COR-L47 (cell line): ENCODE measurements around the gene PHAF1.

Experiments
- DNase-seq: peaks from one replicate; lab custom pipeline; 2025; lab: John Stamatoyannopoulos, UW

Gene PHAF1

GRCh38 chr16:67109407-67110135, at the start of gene PHAF1:
TSS of gene PHAF1 (plus strand) at chr16:67109941. CDS start at chr16:67110176, 235 bp downstream.
- peak; percentile 88 for DNase-seq

- DNase-seq: no peak
These were observed 46.7 kb upstream of the PHAF1 start for GRCh38 chr16:67063008-67063407.

GRCh38 chr16:67068212-67068753, 41.5 kb upstream of the PHAF1 start:
- no peak for DNase-seq

- no peak for DNase-seq
These were observed 38.2 kb upstream of the PHAF1 start for GRCh38 chr16:67071476-67072048.

GRCh38 chr16:67075331-67075730, 34.4 kb upstream of the PHAF1 start:
- DNase-seq: no peak

DNA sequence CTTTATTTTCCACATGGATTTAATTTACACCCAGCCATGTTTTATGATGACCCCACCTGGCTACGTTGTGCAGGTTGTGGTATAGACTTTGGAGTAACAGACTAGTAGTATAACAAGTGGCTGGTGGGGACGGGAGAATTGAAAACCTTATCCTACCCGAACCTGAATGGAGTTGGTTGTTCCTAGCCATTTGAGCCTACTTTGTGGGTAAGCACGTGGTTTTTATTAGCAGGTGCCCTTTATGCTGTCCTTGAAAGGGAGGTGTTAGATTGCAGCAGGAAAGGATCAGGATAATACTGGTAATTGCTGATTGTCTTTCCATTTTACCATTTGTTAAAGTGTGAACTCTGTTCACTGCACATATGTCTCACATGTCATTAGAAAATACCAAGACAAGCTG, 31.9 kb upstream of the PHAF1 start:
- DNase-seq: no peak

- no peak for DNase-seq
These were observed 27.6 kb upstream of the PHAF1 start for GRCh38 chr16:67082100-67082499.

- DNase-seq: no peak
These were observed 26.9 kb upstream of the PHAF1 start for GRCh38 chr16:67082891-67083290.

DNA sequence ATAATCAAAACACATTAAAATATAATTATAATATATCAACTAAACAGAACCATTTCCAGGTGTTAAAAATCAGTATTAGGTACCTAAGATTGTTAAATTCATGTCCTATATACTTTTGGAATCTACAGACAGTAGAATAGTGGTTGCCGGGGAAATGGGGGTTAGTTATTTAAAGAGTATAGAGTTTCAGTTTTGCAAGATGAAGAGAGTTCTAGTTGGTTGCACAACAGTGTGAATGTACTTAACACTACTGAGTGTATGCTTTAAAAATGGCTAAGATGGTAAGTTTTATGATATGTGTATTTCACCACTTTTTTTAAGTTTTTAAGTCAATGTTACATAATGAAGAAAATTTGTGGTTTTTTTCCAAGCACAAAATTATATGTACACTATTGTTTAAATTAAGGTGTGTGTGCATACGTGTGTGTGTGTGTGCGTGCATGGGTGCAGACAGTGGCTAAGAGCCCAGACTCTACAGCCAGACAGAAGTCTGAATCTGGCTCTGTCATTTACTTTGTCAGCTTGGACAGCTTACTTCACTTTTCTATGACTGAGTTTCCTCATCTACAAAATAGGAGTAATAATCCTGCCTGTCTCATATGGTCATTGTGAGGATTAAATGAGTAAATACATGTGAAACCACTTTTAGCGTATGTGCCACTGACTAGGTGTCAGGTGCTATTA, 25.3 kb upstream of the PHAF1 start:
- DNase-seq: no peak

DNA sequence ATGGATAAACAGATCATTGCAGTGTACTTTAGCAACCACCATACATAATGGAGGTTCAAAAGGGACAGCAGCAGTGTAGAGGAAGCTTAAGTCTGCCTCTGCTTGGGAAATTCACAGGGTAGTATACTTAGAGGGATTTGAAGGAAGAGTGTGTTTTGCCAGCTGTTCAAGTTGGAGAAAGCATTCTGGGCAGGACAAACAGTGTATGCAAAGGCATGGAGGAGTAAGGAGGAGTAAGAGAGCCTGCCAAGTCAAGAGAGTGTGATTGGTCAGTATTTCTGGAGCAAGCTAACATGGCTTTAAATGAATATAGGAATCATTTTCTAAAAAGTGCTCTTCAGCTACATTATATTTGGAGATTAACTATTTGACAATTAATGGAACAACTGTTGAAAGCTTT, 22.9 kb upstream of the PHAF1 start:
- DNase-seq: no peak

DNA sequence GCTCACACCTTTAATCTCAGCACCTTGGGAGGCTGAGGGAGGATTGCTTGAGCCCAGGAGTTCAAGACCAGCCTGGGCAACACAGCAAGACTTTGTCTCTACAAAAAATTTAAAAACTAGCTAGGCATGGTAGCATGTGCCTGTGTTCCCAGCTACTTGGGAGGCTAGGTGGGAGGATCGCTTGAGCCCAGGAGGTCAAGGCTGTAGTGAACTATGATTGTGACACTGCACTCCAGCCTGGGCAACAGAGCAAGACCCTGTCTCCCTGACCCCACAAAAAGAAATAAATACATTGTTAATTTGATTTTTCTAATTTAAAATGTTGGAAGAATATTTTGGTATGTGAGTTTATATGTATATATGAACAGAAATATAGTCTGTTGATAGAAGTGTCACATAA, 22.4 kb upstream of the PHAF1 start:
- DNase-seq: no peak

- DNase-seq: no peak
These were observed 21.9 kb upstream of the PHAF1 start for GRCh38 chr16:67087803-67088202.

DNA sequence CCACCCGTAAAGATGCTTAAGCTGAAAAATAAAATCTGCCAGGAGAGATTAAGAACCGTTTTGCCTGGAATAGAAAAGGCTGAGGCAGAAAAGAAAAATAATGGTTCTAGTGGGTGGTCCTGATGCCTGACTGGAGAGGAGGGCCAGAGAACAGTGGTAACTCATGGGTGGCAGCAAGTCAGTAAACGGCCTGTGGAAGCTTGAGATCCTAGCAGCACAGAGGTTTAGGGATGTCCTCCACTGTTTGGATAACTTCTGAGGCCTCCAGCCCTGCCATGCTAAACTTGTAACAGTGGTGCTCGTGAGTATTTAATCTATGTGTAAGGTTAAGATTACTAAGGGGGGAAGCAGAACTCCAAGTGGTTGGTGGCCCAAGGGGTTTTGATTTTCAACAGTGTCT, 21.2 kb upstream of the PHAF1 start:
- no peak for DNase-seq

- DNase-seq: no peak
These were observed 20.6 kb upstream of the PHAF1 start for GRCh38 chr16:67089101-67089500.

DNA sequence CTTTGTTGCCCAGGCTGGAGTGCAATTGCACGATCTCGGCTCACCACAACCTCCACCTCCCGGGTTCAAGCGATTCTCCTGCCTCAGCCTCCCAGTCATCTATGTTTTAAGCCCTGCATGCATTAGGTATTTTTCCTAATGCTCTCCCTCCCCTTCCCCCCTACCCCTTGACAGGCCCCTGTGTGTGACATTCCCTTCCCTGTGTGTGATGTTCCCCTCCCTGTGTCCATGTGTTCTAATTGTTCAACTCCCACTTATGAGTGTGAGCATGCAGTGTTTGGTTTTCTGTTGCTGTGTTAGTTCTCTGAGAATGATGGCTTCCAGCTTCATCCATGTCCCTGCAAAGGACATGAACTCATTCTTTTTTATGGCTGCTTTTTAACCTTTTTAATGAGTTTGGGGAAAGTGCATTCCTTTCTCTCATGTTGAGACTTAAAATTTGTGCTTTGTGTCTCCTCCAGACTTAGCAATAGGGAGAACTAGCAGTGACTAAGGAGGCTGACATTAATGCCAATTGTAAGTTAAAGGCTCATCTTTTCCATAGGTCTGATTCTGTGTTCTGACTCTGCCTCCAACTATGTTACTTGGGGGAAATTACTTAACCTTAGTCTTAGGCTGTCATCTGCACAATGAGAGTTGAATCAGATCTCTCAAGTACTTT, 17.7 kb upstream of the PHAF1 start:
- DNase-seq: no peak

DNA sequence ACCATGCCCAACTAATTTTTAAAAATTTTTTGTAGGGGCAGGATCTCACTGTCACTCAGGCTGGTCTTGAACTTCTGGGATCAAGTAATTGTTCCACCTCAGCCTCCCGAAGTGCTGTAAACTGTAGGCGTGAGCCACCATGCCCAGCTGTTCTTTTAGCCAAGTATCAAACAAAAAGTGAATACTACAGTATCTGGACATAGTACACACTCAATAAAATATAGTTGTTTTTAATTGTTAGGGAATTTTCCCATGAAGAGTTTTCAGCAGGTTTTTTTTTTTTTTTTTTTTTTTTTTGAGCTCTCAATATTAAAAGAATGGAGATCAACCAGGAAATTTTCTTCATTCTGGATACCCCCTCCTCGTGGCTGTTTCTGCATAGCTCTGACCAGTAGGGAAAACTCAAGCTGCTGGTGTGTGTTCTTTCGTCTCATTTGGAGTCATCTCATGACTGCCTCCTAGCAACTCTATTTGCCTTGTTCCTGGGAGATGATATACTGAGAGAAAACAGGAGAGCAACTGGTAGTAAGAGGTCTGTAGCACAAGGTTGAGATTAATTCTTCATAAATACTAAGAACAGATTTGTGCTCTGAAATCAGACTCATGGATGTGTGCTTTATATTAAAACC, 16.5 kb upstream of the PHAF1 start:
- no peak for DNase-seq

DNA sequence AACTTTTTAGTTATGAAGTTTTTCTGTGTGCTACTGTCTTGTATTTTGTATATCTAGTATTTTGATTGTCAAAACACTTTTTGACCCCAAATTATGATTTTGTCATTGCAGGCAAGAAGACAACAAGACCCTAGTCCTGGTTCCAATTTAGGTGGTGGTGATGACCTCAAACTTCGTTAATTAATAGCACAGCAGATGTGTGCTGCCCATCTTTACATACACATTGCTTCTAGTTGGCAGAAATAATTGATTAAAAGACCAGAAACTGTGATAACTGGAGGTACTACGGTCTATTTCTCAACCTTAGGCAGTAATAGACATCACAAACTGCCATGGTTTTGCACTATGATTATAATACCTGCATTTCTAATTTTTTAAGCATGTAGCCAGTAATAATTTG, 11.1 kb upstream of the PHAF1 start:
- DNase-seq: no peak

GRCh38 chr16:67100569-67101310, 9.0 kb upstream of the PHAF1 start:
- DNase-seq: peak; percentile 4

DNA sequence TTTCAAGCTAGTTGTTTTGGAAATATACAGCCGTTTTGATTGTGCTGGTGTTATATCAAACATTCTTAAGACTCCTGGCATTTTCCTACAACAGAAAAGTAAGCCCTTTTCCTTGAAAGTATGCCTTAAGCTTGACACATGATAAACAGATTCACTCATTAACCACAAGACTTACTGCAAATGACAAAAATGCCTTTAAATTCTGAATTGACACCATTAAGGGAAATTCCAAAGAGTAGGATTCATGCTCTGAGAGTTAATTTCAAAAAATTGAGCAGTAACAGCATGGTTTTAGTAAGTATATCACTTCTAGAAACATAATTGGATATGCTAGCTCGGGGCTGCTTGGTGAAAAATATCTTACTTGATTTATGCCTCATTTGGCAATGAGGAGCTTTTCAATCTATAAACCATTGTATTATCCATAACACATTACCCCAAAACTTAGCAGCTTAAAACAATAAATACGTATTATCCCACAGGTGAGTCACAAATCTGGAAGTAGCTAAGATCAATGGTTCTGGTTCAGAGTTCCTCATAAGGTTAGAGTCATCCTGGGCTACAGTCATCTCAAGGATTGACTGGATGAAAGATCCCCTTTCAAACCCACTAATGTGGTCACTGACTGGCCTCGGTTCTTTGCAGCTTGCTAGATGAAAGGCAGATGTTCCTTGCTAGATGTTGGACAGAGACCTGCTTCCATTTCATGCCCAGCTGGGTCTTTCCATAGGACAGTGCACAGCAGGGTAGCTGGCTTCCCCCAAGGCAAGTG, 8.2 kb upstream of the PHAF1 start:
- DNase-seq: no peak

DNA sequence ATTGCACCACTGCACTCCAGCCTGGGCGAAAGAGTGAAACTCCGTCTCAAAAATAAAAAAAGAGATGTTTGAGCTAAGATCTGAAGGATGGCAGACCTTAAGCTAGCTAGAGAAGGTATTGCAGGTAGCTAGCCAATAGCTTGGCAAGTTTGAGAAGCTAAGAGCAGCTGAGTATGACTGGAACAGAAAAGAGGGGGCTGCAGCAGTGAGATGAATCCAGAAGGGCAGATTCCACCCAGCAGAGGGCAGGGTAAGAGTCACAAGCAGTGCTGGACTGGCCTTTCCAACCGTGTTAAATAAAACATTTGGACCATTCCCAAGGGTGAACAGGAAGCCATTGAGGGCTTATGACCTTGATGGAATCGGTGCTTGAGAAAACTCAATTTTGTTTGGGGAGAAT, 5.7 kb upstream of the PHAF1 start:
- DNase-seq: no peak

DNA sequence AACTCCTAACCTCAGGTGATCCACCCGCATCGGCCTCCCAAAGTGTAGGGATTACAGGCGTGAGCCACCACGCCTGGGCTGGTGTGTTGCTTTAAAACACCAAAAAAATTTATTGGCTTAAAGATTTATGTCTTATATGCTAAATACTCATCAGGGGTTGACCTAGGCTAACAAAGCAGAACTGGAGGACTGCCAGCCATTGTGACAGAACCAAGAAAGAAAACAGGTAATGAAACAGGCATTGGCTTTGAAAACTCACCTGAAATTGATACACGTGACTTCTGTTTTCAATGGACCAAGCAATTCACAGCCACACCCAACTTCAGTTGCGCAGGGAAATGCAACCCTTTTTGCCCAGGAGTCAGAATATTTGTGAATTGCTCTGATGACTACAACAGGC, 4.9 kb upstream of the PHAF1 start:
- DNase-seq: no peak
